K562 treated with DMSO at 1 percent for 24 hours (cell line): ENCODE measurements around the gene GRB10. TPM values are rescaled to one million over a fixed set of nuclear protein-coding genes. Genes with fewer than 3 reads are reported as not detected.

ENCODE experiments used
- total RNA-seq: library from RNA; unstranded; fragments of 300-600 nt; gene quantifications from 2 replicates; pipeline ENCODE4 v1.2.3, GENCODE V29; 2022; ENCODE audit warnings: low read depth; ENCODE audit not compliant: insufficient read depth

The GRB10 gene
- total RNA-seq = 52.3 and 52.7 TPM in 2 replicates

GRCh38 chr7:50782375-50783208, at the start of gene GRB10:
Gene GRB10 (minus strand): TSS chr7:50782896. CDS start chr7:50732322, 50,574 bp downstream.

GRCh38 chr7:50564640-50565558, 217.8 kb downstream of the GRB10 start, which contains the start of gene DDC:
Gene DDC (minus strand): TSS chr7:50565405. CDS start chr7:50544085, 21,320 bp downstream.

Other genes starting within 250 kb of the GRB10 start
- not detected in 2 replicates for gene DDC, start 217.5 kb downstream of the GRB10 start, total RNA-seq